ENCODE measurements around the gene TAF6L.
A peak's percentile ranks its signal among the peaks of the same experiment; 100 is the strongest.
"Not testable (repeated sequence)": the region's sequence is repeated elsewhere in the genome, so short reads cannot be mapped to it uniquely, and the experiment has no call there.

Gene TAF6L, protein sequence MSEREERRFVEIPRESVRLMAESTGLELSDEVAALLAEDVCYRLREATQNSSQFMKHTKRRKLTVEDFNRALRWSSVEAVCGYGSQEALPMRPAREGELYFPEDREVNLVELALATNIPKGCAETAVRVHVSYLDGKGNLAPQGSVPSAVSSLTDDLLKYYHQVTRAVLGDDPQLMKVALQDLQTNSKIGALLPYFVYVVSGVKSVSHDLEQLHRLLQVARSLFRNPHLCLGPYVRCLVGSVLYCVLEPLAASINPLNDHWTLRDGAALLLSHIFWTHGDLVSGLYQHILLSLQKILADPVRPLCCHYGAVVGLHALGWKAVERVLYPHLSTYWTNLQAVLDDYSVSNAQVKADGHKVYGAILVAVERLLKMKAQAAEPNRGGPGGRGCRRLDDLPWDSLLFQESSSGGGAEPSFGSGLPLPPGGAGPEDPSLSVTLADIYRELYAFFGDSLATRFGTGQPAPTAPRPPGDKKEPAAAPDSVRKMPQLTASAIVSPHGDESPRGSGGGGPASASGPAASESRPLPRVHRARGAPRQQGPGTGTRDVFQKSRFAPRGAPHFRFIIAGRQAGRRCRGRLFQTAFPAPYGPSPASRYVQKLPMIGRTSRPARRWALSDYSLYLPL

DNA sequence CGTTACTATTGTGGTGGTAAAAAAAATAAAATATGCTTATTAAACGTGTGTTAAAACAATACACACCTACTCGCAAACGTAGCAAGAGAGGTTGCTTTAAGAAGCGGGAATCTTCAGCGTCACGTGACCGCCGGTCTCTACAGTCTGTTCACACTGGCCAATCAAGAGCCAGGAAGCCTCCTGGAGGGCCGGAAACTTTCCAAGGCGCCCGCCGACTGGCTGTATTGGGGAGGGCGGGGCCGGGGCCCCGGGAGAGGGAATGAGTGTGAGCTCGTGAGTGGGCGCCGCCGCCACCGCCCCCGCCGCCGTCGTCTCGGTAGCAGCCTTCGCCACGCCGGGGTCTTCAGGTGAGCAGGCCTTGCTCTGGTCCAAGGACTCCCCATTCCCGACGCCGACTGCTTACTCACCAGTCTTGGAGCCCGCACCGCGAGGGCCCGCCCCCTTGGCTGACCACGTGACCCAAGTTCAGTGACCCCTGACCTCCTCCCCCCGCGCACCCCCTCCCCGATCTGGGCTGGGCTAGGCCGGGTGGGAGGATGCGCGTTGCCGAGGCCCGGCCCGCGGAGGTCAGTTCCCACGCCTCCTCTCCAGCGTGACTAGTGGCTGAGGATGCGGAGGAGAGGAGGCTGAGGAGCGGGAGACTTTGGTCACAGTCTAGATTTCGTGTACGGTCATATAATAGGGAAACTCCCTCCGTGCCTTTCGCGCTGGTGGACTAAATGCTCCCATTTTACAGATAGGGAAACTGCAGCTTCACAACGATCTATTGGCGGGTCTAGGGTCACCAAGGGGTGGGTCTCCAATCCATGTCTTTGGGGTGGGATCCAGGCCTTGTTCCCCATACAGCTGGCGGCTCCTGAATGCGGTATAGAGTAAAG is at the start of gene TAF6L:
TSS of gene TAF6L (plus strand) at position 253 of the 878 bp plus-strand sequence. CDS start 4,388 bp downstream, outside the sequence.
- peak; percentile 98 for DNase-seq (ENCODE audit: low spot score)

DNA sequence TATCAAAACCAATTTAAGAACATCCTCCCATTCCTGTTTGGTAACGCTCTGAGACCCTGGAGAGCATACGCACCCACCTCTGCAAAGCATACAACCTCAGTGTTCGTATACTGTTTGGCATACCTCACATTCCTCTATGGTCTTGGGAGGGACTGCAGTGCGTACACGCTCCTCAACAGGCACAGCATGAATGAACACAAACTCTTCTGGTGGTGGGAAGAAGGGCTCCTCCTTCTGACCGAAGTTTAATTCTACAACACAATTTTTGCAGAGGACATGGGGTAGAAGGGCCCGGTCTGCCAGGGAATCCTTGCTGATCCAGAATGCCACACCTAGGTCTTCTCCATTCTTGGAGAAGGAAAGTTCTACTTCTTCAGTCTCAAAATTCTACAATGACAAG is 49.2 kb upstream of the TAF6L start:
- DNase-seq (ENCODE audit: low spot score): peak; percentile 19

DNA sequence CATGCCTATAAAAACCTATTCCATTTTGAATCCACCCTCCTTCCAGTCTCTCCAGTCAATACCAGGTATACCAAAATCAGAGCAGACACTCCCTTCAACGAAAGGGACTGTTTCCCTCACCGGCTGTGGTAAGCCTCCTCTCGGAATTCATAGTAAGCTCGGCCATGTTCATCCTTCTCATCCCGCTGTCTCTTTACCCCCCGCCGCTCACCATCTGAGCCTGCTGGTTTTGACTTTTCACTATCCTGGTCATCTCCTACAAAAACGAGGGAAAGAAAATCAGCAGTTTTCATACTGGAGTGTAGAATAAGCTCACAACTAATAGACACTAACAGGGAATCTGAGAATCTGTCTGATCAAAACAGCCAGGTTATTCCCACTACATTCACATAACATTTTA is 47.0 kb upstream of the TAF6L start:
- DNase-seq (ENCODE audit: low spot score): no peak

DNA sequence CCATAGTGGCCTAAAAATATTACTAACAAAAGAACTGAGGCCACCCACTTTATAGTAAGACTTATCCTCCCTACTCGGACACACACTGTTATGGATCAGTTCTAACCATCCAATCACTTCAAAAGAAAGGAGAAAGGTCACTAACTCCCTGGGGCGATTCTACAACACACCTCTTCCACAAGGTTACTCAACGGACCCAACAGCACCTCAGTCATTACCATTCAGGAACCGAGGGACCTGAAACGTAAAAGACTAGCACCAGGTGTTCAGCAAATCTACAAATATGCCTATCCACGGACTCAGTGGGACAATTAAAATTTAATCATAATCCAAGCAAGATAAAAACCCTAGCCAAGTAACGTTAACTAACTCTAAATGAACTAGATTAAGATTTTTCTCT is 45.5 kb upstream of the TAF6L start:
- DNase-seq (ENCODE audit: low spot score): no peak

DNA sequence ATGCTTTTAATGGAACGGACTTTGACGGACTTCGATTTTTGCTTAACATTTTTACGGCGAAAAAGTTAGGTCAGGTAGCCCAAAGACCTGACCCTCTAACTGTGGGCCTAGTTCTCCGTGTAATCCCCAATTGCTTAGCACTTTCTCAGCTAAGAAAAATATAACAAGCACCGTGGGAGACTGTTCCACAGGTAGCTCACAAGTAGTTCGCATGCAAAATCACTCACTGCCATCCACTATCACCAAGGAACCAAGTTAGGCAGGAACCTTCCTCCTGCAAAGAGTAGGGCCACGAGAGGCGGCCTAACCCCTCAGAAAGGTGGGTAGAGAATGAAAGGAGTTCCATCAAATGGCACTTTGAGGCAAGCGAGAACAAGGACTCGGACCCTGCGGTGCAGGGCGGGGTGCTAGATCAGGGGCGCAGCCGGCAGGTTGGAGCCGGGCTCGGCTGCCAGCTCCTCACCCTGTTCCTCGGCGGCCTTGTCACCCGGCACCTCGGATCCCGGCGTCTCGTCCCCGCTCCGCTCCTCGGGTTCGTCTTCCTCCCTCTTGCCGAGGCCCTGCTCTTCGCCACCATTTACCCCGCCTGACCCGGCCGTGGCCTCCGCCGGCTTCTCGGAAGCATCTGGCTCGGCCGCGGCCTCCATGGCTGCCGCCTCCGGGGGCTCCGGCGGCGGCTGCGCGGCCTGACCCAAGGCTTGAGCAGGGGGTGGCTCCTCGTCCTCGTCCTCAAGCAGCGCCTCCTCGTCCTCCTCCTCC is 44.9 kb upstream of the TAF6L start:
- no peak for DNase-seq (ENCODE audit: low spot score)

DNA sequence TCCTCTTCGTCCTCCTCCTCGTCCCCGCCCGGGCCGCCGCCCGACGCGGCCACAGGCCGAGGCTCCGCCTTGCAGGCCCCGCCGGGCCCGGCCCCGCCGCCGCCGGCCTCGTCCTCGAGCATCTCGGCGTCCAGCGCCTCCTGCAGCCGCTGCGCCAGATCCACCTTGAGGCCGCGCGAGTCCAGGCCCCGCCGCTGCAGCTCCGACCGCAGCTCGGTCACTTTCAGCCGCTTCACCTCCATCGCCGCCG is 44.4 kb upstream of the TAF6L start:
- no peak for DNase-seq (ENCODE audit: low spot score)

DNA sequence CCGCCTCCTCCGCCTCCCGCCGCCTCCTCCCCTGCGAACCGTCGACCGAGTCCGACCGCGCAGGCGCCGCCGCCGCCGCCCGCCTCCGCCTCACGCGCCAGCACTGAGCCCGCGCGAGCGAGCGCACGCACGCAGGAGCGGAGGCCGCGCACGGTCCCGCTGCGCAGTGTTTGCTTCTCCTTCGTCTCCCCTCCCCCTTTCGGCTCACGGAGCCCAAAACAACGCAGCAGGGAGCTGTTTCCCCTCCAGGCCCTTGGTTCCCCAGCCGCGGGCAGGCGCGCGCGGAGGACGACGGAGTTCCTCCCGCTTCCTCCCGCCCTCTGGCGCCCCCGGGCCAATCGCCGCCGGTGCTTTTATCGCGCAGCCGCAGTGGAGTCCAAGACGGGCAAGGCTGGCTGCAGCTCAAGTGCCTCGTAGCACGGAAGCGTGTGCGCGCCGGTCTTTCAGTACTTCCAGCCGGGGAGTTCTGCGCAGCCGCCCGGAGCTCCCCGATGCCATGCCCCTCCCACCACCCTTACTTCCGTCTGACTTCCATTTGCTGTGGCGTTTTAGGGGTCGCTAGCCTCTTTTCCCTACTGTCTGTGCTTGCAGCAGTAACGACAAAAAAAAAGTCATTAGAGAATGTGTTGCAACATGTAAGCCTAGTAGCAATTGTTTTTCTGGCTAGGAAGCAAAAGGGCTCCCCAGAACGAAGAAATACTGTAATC is 43.9 kb upstream of the TAF6L start, which contains the start of gene HNRNPUL2:
TSS of gene HNRNPUL2 (minus strand) at position 293 of the 707 bp plus-strand sequence. CDS start 301 bp downstream, outside the sequence.
- peak; percentile 99 for DNase-seq (ENCODE audit: low spot score)

DNA sequence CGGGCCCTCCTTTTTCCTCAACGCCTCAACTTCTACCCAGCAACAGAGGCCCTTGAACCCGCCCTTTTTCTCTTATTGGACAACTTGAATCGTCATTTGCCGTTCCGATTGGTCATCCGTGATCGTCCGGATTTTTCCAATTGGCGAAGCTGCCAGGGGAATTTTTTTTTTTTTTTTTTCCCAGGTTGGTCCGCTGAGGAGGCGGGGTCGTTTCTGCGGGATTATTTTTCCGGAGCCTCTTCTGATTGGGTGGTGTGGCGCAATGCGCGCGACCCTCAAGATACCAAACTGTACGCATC is 43.4 kb upstream of the TAF6L start:
- DNase-seq (ENCODE audit: low spot score): peak; percentile 92

DNA sequence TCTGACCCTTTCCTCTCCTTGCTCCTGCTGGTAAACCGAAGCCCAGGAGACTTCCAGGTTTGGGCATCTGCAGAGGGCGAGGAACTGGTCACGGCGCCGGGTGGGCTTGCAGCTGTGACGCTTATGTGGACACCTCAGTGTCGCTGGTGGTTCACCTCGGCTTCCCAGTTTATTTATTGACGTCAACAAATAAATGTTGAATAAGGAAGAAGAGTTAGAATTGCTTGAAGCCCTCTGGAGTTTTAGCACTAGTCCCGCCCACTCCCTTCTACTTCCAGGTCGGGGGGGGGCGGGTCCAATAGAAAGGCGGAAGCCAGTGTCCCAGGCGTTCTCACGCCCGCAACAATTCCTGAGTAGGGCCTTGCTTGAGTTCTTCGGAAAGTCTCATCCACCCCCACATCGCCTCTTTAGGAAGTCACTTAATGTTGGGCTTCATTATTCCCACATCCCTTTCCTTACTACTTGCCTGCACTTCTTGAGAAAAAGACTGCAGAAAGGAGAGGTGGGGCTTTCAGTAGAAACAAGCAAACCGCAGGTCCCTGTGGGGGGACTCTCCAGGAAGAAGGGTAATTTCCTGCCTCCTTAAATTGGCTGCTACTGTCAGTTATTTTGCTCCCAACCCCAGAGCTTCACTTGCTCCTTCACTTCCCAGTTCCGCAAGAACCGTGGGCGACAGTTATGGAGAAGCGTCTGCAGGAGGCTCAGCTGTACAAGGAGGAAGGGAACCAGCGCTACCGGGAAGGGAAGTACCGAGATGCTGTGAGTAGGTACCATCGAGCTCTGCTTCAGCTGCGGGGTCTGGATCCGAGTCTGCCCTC is 42.8 kb upstream of the TAF6L start, which contains the start of gene TTC9C:
TSS of gene TTC9C (plus strand) at position 316 of the 818 bp plus-strand sequence. CDS start at position 679, 363 bp downstream.
- DNase-seq (ENCODE audit: low spot score): peak; percentile 85

DNA sequence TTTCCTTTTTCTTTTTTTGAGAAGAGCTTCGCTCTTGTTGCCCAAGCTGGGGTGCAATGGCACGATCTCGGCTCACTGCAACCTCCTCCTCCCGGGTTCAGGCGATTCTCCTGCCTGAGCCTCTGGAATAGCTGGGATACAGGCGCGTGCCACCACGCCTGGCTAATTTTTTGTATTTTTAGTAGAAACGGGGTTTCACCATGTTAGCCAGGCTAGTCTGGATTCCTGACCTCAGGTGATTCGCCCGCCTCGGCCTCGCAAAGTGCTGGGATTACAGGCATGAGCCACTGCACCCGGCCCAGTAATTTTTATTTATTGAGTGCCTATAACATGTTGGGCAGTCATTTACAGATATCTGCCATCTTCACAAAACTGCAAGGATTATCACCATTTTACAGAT is 41.1 kb upstream of the TAF6L start:
- not testable (repeated sequence) for DNase-seq (ENCODE audit: low spot score)

DNA sequence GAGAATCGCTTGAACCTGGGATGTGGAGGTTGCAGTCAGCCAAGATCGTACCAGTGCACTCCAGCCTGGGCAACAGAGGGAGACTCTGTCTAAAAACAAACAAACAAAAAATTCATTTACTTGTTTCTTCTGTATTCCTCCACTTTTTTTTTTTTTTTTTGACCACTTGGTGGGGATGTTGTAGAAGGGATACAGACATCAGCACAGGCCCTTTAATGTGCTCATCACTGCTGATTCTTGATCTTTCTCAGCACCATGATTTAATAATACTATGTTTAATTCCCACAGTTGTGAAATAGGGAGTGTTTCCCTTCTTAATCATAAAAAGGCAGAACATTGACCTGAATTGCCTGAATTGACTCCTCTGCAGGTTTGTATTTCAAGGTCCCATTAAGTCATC is 38.4 kb upstream of the TAF6L start:
- no peak for DNase-seq (ENCODE audit: low spot score)

DNA sequence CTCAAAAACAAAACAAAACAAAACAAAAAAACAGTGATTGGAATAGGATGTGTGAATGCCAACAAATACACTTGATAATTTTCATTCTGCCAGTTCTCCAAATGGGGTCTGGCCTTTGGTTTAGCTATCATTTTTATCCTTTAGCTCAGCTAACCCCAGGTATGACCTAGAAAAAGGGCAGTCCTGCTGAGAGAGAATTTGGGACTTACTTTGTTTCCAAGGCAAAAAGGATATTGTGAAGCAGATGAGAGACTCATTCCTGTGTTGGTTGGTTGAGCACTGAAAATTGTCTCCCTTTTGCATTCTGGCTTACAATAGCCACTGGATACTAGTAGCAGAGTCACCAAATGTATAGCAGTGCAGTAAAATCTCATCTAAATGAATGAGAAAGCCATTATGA is 34.0 kb upstream of the TAF6L start:
- DNase-seq (ENCODE audit: low spot score): no peak

DNA sequence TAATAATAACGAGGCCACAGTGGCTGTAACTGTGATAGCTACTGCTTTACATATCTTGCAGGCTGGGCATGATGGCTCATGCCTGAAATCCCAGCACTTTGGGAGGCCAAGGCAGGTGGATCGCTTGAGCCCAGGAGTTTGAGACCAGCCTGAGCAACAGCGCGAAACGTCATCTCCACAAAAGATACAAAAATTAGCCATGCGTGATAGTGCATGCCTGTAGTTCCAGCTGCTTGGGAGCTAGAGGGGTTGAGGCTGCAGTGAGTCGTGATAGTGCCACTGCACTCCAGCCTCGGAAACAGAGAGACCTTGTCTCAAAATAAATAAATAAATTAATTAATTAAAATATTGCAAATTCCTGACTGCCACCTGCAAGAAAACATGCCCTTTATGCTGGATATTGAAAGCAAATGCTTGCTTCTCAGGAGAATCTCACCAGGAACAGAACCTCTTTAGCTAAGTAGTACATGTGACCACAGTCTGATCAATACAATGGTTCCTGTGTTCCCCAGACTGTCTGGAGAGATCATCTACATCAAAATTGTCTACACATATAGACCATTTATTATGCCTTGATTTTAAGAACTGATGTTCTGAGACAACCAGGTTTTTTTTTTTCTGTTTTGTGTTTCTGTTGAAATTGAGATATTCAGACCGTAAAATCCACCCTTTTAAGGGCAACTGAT is 23.6 kb upstream of the TAF6L start:
- DNase-seq (ENCODE audit: low spot score): no peak

DNA sequence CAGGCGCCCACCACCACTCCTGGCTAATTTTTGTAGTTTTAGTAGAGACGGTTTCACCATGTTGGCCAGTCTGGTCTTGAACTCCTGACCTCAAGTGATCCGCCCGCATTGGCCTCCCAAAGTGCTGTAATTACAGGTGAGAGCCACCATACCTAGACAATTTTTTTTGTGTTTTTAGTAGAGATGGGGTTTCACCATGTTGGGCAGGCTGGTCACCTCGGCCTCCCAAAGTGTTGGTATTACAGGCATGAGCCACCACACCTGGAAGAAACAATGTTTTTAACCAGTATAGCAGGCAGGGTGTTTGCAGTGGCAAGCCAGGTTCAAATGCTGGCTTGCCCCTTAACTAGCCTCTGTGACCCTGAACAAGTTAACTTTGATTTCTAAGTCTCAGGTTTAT is 21.3 kb upstream of the TAF6L start:
- not testable (repeated sequence) for DNase-seq (ENCODE audit: low spot score)

DNA sequence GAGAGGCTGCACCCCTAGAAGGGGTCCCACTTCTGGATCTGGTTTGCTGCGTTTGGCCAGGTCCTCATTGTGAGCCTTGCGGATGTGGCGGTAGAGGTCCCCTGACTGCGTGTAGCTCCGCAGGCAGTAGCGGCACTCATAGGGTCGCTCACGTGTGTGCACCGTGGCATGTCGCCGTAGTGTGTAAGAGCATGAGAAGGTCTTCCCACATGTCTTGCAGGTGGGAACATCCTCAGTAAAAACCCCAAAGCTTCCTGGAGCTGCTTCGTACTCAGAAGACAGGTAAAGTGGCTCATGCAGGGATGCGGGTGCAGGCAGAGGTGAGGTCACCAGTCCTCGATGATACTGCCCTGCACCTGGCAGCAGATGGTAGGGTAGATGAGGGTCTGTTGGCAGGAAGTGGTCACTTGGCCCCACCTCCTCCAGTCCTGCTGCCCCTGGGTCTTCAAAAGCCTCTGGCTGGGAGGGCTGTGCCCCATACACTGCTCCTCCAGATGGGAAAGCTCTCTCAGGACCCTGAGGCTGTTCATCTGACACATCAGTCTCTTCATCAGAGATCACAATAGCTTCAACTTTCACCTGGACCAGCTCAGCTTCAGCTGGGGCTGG is 18.9 kb upstream of the TAF6L start:
- DNase-seq (ENCODE audit: low spot score): no peak

DNA sequence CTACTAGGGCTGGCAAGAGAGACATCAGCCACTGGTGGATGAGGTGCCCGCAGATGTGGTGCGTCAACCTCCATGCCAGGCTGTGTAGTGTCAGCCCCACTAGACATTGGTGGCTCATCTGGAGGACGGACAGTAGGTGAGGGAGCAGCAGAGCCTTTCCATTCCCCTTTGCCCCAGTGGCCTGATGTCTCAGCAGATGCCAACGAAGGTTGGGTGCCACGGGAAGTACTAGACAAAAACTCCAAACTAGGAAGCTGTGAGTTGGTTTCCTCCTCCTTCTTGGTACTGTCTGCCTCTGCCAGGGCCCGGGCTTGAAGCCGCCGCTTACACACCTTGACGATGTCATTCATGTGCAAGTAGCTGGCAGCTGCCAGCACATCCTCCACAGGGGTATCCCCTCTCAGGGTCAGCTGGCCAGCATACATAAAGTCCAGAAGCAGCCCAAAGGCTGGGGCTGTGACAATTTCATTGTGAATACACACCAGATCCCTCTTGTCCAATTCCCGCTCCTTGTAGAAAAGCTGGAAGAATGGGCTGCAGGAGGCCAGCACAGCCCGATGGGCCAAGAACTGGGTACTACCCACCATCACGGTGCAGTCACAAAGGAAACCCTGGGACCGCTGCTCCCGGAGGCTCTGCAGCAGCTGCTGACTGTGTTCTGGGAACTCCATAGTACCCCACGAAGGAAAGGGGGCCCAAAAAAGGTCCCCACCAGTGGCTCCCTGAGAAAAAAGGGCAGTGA is 18.0 kb upstream of the TAF6L start:
- DNase-seq (ENCODE audit: low spot score): no peak

DNA sequence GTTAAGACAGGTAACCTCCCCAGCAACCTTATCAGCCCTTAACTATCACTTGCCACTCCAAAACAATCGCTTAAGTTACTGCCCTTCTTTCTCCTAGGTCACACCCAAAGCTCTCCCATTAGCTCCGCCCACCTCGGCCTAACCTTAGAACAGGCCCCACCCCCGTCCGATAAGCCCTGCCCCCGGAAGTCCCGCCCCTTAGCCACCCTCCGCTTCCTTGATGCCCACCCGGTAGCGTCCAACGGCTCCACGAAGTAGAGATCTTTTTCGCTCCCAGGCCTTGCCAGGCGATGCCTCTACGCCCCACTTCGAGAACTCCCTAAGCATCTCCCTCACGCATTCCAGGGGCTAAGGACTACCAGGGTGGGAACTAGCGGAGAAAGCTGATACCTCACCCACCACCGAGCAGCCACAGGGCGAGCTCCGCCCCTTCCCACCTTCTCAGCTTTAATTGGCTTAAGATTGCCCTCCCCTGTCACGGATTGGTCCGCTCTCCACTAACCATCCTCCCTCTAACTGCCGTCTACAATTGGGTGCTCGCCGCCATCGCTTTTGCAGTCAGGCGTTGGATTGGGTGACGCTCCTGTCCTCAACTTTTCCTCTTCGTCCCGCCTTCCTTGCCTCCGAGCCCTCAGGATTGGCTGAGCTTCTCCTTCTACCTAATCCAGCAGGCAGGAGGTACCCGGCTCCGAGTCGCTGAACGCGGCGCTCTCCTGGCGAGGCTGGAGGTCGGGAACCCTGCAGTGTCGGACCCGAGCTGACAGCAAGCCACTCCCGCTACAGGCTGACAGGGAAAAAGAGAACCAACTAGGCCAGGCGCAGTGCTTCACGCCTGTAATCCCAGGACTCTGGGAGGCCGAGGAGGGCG is 17.2 kb upstream of the TAF6L start, which contains the start of gene ZBTB3:
TSS of gene ZBTB3 (minus strand) at position 425 of the 868 bp plus-strand sequence. CDS start 496 bp downstream, outside the sequence.
- peak; percentile 98 for DNase-seq (ENCODE audit: low spot score)
